GM21576 (cell line): ENCODE measurements around the gene SORL1.

Experiments used
- ATAC-seq: cut with Tn5 transposase; IDR thresholded peaks from one replicate; pipeline ENCODE4 v1.9.1; 2021; ENCODE audit warnings: mild to moderate bottlenecking, moderate library complexity; ENCODE audit not compliant: unreplicated experiment

Gene SORL1

GRCh38 chr11:121578251-121578976 lies 126.3 kb downstream of the SORL1 start:
- no peak for ATAC-seq

- ATAC-seq: no peak
Measured at GRCh38 chr11:121580154-121580553, 128.0 kb downstream of the SORL1 start.

GRCh38 chr11:121581607-121582006 lies 129.5 kb downstream of the SORL1 start:
- no peak for ATAC-seq

GRCh38 chr11:121582296-121582695 lies 130.2 kb downstream of the SORL1 start:
- no peak for ATAC-seq

GRCh38 chr11:121583825-121584224 lies 131.7 kb downstream of the SORL1 start:
- no peak for ATAC-seq

- ATAC-seq: no peak
Measured at GRCh38 chr11:121586750-121587149, 134.6 kb downstream of the SORL1 start.

- ATAC-seq: no peak
Measured at GRCh38 chr11:121587182-121587581, 135.1 kb downstream of the SORL1 start.

- ATAC-seq: no peak
Measured at GRCh38 chr11:121588747-121589146, 136.6 kb downstream of the SORL1 start.

GRCh38 chr11:121589946-121590537 lies 137.9 kb downstream of the SORL1 start:
- peak; percentile 73 for ATAC-seq

GRCh38 chr11:121590772-121591404 lies 138.8 kb downstream of the SORL1 start:
- ATAC-seq: no peak

- ATAC-seq: peak; percentile 33
Measured at GRCh38 chr11:121591405-121592033, 139.4 kb downstream of the SORL1 start.

GRCh38 chr11:121592708-121593107 lies 140.6 kb downstream of the SORL1 start:
- peak; percentile 28 for ATAC-seq

GRCh38 chr11:121595717-121596161 lies 143.6 kb downstream of the SORL1 start:
- no peak for ATAC-seq

GRCh38 chr11:121596195-121597155 lies 144.4 kb downstream of the SORL1 start:
- no peak for ATAC-seq

GRCh38 chr11:121603316-121603715 lies 151.2 kb downstream of the SORL1 start:
- ATAC-seq: no peak

GRCh38 chr11:121604152-121604551 lies 152.0 kb downstream of the SORL1 start:
- ATAC-seq: no peak

- no peak for ATAC-seq
Measured at GRCh38 chr11:121606354-121606753, 154.2 kb downstream of the SORL1 start.

GRCh38 chr11:121607341-121607740 lies 155.2 kb downstream of the SORL1 start:
- ATAC-seq: no peak

GRCh38 chr11:121608545-121609098 lies 156.5 kb downstream of the SORL1 start:
- no peak for ATAC-seq

GRCh38 chr11:121610706-121611105 lies 158.6 kb downstream of the SORL1 start:
- no peak for ATAC-seq
